Measurements from ENCODE around the gene ALPG.

ALPG gene

DNA sequence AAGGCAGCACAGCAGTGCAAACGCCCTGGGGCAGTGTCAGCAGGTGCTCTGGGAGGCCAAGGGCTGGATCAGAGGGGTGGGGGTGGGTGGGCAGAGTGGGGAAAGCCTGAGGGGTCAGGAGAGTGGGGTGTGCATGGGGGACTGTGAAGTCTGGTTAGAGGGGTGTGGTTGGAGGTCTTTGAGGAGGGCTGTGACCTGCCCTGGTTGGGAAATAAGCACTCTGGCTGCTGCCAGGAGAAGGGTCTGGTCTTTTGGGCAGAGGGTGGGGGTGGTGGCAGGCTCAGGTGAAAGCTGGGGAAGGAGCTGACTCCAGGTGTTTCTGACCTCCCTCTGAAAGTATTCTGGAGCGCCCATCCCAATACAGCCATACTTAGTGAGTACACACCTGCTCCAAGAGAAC, 53.5 kb downstream of the ALPG start:
- DNase-seq, result no peak

Measured in activated CD4-positive, alpha-beta T cell treated with anti-CD3 and anti-CD28 coated beads for 1 hour (primary cell).